Neural progenitor cell (in vitro differentiated cells): ENCODE data around the gene CSF2. TPM values are rescaled to one million over a fixed set of nuclear protein-coding genes. Genes with fewer than 3 reads are reported as not detected.

Source experiments
- DNase-seq: peaks from one replicate; pipeline ENCODE4 v3.0.0-alpha.2; 2016; ENCODE audit warnings: low spot score
- H2AFZ ChIP-seq: fragments of 200-600 bp; sonication (generic); replicated peaks from 2 replicates; pipeline ENCODE4 v1.6.1; 2016; ENCODE audit warnings: antibody characterized with exemption
- H3F3A ChIP-seq: fragments of 200-600 bp; sonication (generic); 2 replicates; pipeline ENCODE4 v1.6.1; 2016; ENCODE audit warnings: antibody characterized with exemption, low read depth
- H3K27ac ChIP-seq: fragments of 200-600 bp; sonication (generic); 2 replicates; pipeline ENCODE4 v1.5.1; 2016; ENCODE audit warnings: mild to moderate bottlenecking
- H3K27me3 ChIP-seq: fragments of 200-600 bp; sonication (generic); 2 replicates; pipeline ENCODE4 v1.6.1; 2016; ENCODE audit warnings: mild to moderate bottlenecking, moderate library complexity
- H3K36me3 ChIP-seq: fragments of 200-600 bp; sonication (generic); 2 replicates; pipeline ENCODE4 v1.5.1; 2016
- H3K4me1 ChIP-seq: fragments of 200-600 bp; sonication (generic); 2 replicates; pipeline ENCODE4 v1.6.1; 2016; ENCODE audit warnings: mixed run types
- H3K4me2 ChIP-seq: fragments of 200-600 bp; sonication (generic); 2 replicates; pipeline ENCODE4 v1.6.1; 2016
- H3K4me3 ChIP-seq: fragments of 200-600 bp; sonication (generic); 2 replicates; pipeline ENCODE4 v1.5.1; 2016
- H3K79me2 ChIP-seq: fragments of 200-600 bp; sonication (generic); 2 replicates; pipeline ENCODE4 v1.6.1; 2016; ENCODE audit warnings: low read depth
- H3K9ac ChIP-seq: fragments of 200-600 bp; sonication (generic); 2 replicates; pipeline ENCODE4 v1.6.1; 2016
- H3K9me3 ChIP-seq: fragments of 200-600 bp; sonication (generic); 2 replicates; pipeline ENCODE4 v1.5.1; 2016; ENCODE audit warnings: low read depth
- H4K20me1 ChIP-seq: fragments of 200-600 bp; sonication (generic); 2 replicates; pipeline ENCODE4 v1.6.1; 2016; ENCODE audit warnings: low read depth
- H3K27ac Mint-ChIP-seq: 3 replicates; pipeline ENCODE4 v1.8.0; 2021; ENCODE audit warnings: mixed read lengths
- H3K27me3 Mint-ChIP-seq: 2 replicates; pipeline ENCODE4 v1.8.0; 2022; ENCODE audit warnings: low read depth, mild to moderate bottlenecking, inconsistent platforms, moderate library complexity, mixed read lengths; ENCODE audit not compliant: insufficient read depth
- H3K36me3 Mint-ChIP-seq: 3 replicates; pipeline ENCODE4 v1.8.0; 2021; ENCODE audit warnings: mixed read lengths
- H3K4me1 Mint-ChIP-seq: 3 replicates; pipeline ENCODE4 v1.8.0; 2021; ENCODE audit warnings: mixed read lengths
- H3K4me3 Mint-ChIP-seq: 3 replicates; pipeline ENCODE4 v1.8.0; 2021; ENCODE audit warnings: mild to moderate bottlenecking, moderate library complexity, mixed read lengths
- H3K9me3 Mint-ChIP-seq: 3 replicates; pipeline ENCODE4 v1.8.0; 2020; ENCODE audit warnings: mixed read lengths
- CTCF ChIP-seq: fragments of 200-600 bp; sonication (generic); IDR thresholded peaks from 2 replicates; pipeline ENCODE4 v1.5.1; 2017; ENCODE audit warnings: antibody characterized with exemption, mild to moderate bottlenecking
- EZH2 ChIP-seq: fragments of 200-600 bp; sonication (generic); IDR thresholded peaks from 2 replicates; pipeline ENCODE4 v1.6.1; 2017; ENCODE audit warnings: antibody characterized with exemption, mild to moderate bottlenecking, moderate library complexity
- EZH2phosphoT487 ChIP-seq: fragments of 200-600 bp; sonication (generic); IDR thresholded peaks from 2 replicates; pipeline ENCODE4 v1.6.1; 2017; ENCODE audit warnings: antibody characterized with exemption
- total RNA-seq: library from RNA; depleted of rRNA; stranded (reverse); fragments of >200 nt; gene quantifications from 2 replicates; pipeline ENCODE4 v1.2.3, GENCODE V29; 2015; ENCODE audit warnings: low replicate concordance

Gene CSF2
- total RNA-seq, 1 donor from 2014 or later: not detected

- Histone ChIP-seq H4K20me1 (no peaks in the 10 kb centered on the region), H3F3A (no peaks in the 10 kb centered on the region), H3K4me1 (no peaks in the 10 kb centered on the region), H3K9ac (no peak overlapping the region), H3K9me3 (no peaks in the 10 kb centered on the region), H2AFZ (no peak overlapping the region), H3K79me2 (no peaks in the 10 kb centered on the region), H3K4me3 (no peak overlapping the region), H3K27me3 (no peaks in the 10 kb centered on the region), H3K27ac (no peak overlapping the region), H3K36me3 (no peaks in the 10 kb centered on the region), H3K4me2 (no peak overlapping the region)
- TF ChIP-seq EZH2 (no peak), EZH2phosphoT487 (no peak), CTCF (no peak)
- no peak overlapping the region for H3K4me3 Mint-ChIP-seq
- no peak overlapping the region for H3K27ac Mint-ChIP-seq
- no peaks in the 10 kb centered on the region for H3K9me3 Mint-ChIP-seq
- H3K27me3 Mint-ChIP-seq: peaks cover 11% of the 10 kb centered on the region
- DNase-seq: no peak
- H3K36me3 Mint-ChIP-seq: no peaks in the 10 kb centered on the region
- no peaks in the 10 kb centered on the region for H3K4me1 Mint-ChIP-seq
Measured at GRCh38 chr5:132099076-132099748, 25.6 kb downstream of the CSF2 start.

GRCh38 chr5:132099905-132100304 lies 26.3 kb downstream of the CSF2 start:
- no peaks in the 10 kb centered on the region for H3K9me3 Mint-ChIP-seq
- H3K4me3 ChIP-seq: no peak overlapping the region
- H2AFZ ChIP-seq: no peak overlapping the region
- no peak overlapping the region for H3K4me3 Mint-ChIP-seq
- H3K4me2 ChIP-seq: no peak overlapping the region
- no peaks in the 10 kb centered on the region for H3K4me1 Mint-ChIP-seq
- H4K20me1 ChIP-seq: no peaks in the 10 kb centered on the region
- no peaks in the 10 kb centered on the region for H3F3A ChIP-seq
- H3K27ac Mint-ChIP-seq: no peak overlapping the region
- no peak for TF ChIP-seq CTCF
- TF ChIP-seq EZH2phosphoT487: no peak
- TF ChIP-seq EZH2: no peak
- no peaks in the 10 kb centered on the region for H3K79me2 ChIP-seq
- no peak overlapping the region for H3K27ac ChIP-seq
- H3K27me3 ChIP-seq: no peaks in the 10 kb centered on the region
- no peaks in the 10 kb centered on the region for H3K4me1 ChIP-seq
- no peaks in the 10 kb centered on the region for H3K36me3 Mint-ChIP-seq
- no peaks in the 10 kb centered on the region for H3K9me3 ChIP-seq
- peaks cover 11% of the 10 kb centered on the region for H3K27me3 Mint-ChIP-seq
- no peaks in the 10 kb centered on the region for H3K36me3 ChIP-seq
- no peak for DNase-seq
- no peak overlapping the region for H3K9ac ChIP-seq

GRCh38 chr5:132100672-132101261 lies 27.2 kb downstream of the CSF2 start:
- H3K27ac ChIP-seq: no peak overlapping the region
- Mint-ChIP-seq H3K36me3 (no peaks in the 10 kb centered on the region), H3K4me1 (no peaks in the 10 kb centered on the region), H3K9me3 (no peaks in the 10 kb centered on the region), H3K27ac (no peak overlapping the region), H3K27me3 (peaks cover 6% of the 10 kb centered on the region), H3K4me3 (no peak overlapping the region)
- H3F3A ChIP-seq: no peaks in the 10 kb centered on the region
- no peaks in the 10 kb centered on the region for H3K9me3 ChIP-seq
- H3K4me3 ChIP-seq: no peak overlapping the region
- H3K4me2 ChIP-seq: no peak overlapping the region
- no peaks in the 10 kb centered on the region for H3K27me3 ChIP-seq
- H3K79me2 ChIP-seq: no peaks in the 10 kb centered on the region
- H4K20me1 ChIP-seq: no peaks in the 10 kb centered on the region
- no peak overlapping the region for H2AFZ ChIP-seq
- H3K4me1 ChIP-seq: no peaks in the 10 kb centered on the region
- DNase-seq: no peak
- TF ChIP-seq EZH2: no peak
- TF ChIP-seq EZH2phosphoT487: no peak
- TF ChIP-seq CTCF: no peak
- H3K36me3 ChIP-seq: no peaks in the 10 kb centered on the region
- H3K9ac ChIP-seq: no peak overlapping the region
